COLO829 (cell line): Measurements from ENCODE around the gene TMEM223.
"Not testable (repeated sequence)": the region's sequence is repeated elsewhere in the genome, so short reads cannot be mapped to it uniquely, and the experiment has no call there.

ENCODE experiments used
- DNase-seq: peaks from one replicate; pipeline ENCODE4 v3.0.0; 2012; ENCODE audit warnings: low spot score

The TMEM223 gene

GRCh38 chr11:62801071-62801470 lies 9.3 kb upstream of the TMEM223 start:
- no peak for DNase-seq

GRCh38 chr11:62799486-62799885 lies 7.7 kb upstream of the TMEM223 start:
- no peak for DNase-seq

- no peak for DNase-seq
These were observed 4.5 kb upstream of the TMEM223 start for GRCh38 chr11:62796281-62796680.

- DNase-seq = no peak
These were observed 2.5 kb upstream of the TMEM223 start for GRCh38 chr11:62794201-62794775.

- no peak for DNase-seq
These were observed 383 bp upstream of the TMEM223 start for GRCh38 chr11:62792202-62792575.

GRCh38 chr11:62789576-62789975 lies 2.2 kb downstream of the TMEM223 start:
- no peak for DNase-seq

GRCh38 chr11:62788991-62789390 lies 2.8 kb downstream of the TMEM223 start:
- DNase-seq = no peak

- DNase-seq = peak; percentile 90
These were observed 4.6 kb downstream of the TMEM223 start, which contains the start of gene TMEM179B for GRCh38 chr11:62787005-62787759. TMEM179B (plus strand) TSS chr11:62787402; CDS start chr11:62787432, 30 bp downstream.

- peak; percentile 62 for DNase-seq
These were observed 5.3 kb downstream of the TMEM223 start for GRCh38 chr11:62786318-62787004.

GRCh38 chr11:62782753-62783152 lies 9.1 kb downstream of the TMEM223 start:
- no peak for DNase-seq

GRCh38 chr11:62778441-62778840 lies 13.4 kb downstream of the TMEM223 start:
- DNase-seq = no peak

GRCh38 chr11:62777389-62777788 lies 14.4 kb downstream of the TMEM223 start:
- no peak for DNase-seq

- no peak for DNase-seq
These were observed 16.2 kb downstream of the TMEM223 start for GRCh38 chr11:62775646-62776045.

GRCh38 chr11:62774407-62774806 lies 17.4 kb downstream of the TMEM223 start:
- no peak for DNase-seq

GRCh38 chr11:62771144-62772021 lies 20.4 kb downstream of the TMEM223 start, which contains the start of gene TAF6L:
TAF6L (plus strand) TSS chr11:62771396; CDS start chr11:62775784, 4,388 bp downstream.
- peak; percentile 97 for DNase-seq

- no peak for DNase-seq
These were observed 21.0 kb downstream of the TMEM223 start for GRCh38 chr11:62770778-62771143.

- DNase-seq = not testable (repeated sequence)
These were observed 31.0 kb downstream of the TMEM223 start for GRCh38 chr11:62760867-62761227.

- DNase-seq = no peak
These were observed 33.7 kb downstream of the TMEM223 start for GRCh38 chr11:62757846-62758788.

- no peak for DNase-seq
These were observed 36.7 kb downstream of the TMEM223 start for GRCh38 chr11:62755086-62755615.

- DNase-seq = peak; percentile 98
These were observed 37.8 kb downstream of the TMEM223 start, which contains the start of gene ZBTB3 for GRCh38 chr11:62753736-62754603. ZBTB3 (minus strand) TSS chr11:62754160; CDS start chr11:62753664, 496 bp downstream.
